ENCODE data around the gene KCNC4.

- TF ChIP-seq CTCF (conservative IDR thresholded peaks at IDR 0.05; ENCODE audit: low read length), result no peak
- TF ChIP-seq EZH2phosphoT487 (IDR thresholded peaks at IDR 0.05; ENCODE audit: borderline replicate concordance, low read depth, low read length), result no peak
Observed at GRCh38 chr1:110174961-110175360, 35.2 kb upstream of the KCNC4 start.
